Subcutaneous adipose tissue (tissue), 4 donors: ENCODE data around the gene CEP164. TPM values are rescaled to one million over a fixed set of nuclear protein-coding genes. Genes with fewer than 3 reads are reported as not detected.

Experiments used
- total RNA-seq, 4 donors: library from RNA; depleted of rRNA; stranded (reverse); fragments of >200 nt; gene quantifications; one replicate each; pipeline ENCODE4 v1.1.0, GENCODE V29; 2016
- TF ChIP-seq, protein P1 (sequence below): fragments of 450-650 bp; IDR thresholded peaks from one replicate; pipeline ENCODE4 v1.5.1; 2016; ENCODE audit warnings: low read depth, mild to moderate bottlenecking, control low read depth, antibody characterized with exemption, moderate library complexity

CEP164 gene
- total RNA-seq, 4 donors from 2014 or later, result 10.9 to 17.6 (median 14.6) TPM

DNA sequence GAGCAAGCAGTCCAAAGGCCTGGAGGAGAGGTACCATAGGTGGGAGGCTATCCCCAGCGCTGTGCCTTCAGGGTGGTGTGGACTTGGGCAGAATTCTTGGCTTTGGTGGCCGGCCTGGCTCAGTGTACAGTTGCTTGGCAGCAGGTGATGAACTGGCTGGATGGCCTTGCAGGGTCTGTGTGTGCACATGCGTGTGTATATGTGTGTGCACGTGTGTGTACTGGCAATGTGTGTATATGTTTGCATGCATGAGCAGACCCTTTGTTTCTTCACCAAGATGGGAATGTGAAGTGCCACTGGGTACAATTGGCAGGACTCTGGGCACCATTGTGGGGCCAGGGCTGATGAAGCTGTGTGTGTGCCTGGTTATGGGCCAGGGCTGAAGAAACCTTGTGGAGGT lies 53.0 kb downstream of the CEP164 start:
- TF ChIP-seq, protein P1, sequence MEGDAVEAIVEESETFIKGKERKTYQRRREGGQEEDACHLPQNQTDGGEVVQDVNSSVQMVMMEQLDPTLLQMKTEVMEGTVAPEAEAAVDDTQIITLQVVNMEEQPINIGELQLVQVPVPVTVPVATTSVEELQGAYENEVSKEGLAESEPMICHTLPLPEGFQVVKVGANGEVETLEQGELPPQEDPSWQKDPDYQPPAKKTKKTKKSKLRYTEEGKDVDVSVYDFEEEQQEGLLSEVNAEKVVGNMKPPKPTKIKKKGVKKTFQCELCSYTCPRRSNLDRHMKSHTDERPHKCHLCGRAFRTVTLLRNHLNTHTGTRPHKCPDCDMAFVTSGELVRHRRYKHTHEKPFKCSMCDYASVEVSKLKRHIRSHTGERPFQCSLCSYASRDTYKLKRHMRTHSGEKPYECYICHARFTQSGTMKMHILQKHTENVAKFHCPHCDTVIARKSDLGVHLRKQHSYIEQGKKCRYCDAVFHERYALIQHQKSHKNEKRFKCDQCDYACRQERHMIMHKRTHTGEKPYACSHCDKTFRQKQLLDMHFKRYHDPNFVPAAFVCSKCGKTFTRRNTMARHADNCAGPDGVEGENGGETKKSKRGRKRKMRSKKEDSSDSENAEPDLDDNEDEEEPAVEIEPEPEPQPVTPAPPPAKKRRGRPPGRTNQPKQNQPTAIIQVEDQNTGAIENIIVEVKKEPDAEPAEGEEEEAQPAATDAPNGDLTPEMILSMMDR, result no peak

DNA sequence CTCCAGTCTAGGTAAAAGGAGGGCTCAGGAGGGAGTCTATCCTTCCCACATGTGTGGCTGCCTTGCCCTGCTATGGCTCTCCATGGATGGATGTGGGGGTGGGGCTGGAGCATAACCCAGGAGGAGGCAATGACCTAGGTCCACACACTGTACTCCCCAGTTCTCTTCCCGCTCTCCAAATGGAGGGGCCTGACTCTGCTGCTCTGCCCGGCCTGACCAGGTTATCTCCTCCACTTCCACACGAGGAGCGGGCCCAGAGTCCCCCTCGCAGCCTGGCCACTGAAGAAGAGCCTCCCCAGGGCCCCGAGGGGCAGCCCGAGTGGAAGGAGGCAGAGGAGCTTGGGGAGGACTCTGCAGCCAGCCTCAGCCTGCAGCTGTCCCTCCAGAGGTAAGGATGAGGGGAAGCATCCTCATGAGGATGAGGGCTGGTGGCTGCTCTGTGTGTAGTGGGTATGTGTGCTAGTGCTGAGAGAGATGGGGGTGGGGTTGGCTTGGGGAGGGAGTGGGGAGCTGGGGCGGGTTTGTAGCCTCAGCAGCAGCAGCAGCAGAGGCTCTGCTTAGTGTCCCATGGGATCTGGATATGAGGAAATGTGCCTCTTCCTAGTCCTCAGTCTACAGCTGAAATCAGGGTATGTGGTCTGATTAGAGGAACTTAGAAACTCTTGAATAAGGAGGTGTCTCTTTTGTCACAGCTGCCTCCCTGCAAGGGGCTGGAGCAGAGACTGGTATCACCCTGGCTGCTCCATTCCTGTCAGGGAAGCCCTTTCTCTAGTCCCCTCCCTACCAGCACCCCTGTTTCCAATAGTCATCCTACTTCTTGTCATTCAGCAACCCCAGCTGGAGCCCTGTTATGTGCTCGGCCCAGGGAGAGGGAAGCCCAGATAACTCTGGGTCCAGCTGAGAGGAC lies 54.1 kb downstream of the CEP164 start:
- TF ChIP-seq, protein P1, result no peak

DNA sequence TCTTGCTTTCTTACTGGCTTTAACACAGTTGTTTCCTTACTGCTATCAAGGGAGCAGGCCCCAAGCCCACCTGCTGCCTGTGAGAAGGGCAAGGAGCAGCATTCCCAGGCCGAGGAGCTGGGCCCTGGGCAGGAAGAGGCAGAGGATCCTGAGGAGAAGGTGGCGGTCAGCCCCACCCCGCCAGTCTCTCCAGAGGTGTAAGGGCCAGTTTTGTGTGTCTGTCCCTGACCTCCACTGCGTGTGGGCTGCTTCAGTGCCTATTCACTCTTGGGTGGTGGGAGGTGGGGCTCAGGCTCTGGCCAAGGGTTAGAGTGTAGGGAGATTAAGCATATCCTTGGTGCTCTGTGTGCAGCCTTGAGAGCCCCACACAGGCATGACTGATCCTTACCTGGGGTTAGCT lies 55.1 kb downstream of the CEP164 start:
- TF ChIP-seq, protein P1, result no peak

DNA sequence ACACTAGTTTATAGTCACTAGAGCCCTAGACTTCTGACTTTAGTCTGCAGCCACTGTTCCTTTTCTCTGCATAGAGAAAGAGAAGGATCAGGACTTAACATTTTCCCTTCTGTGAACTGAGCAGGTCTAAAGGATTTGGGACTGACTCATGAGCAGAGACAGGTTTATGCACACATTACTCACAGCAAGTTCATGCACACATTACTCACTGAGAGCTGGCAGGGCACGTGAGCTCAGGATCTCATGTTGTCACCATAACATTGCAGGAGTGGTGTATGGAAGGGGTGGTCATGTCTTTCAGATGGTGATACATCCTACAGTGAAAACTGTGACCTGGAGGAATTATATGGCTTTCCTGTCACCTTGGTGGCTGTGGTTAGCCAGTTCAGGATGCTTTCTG lies 56.4 kb downstream of the CEP164 start:
- TF ChIP-seq, protein P1, result no peak

DNA sequence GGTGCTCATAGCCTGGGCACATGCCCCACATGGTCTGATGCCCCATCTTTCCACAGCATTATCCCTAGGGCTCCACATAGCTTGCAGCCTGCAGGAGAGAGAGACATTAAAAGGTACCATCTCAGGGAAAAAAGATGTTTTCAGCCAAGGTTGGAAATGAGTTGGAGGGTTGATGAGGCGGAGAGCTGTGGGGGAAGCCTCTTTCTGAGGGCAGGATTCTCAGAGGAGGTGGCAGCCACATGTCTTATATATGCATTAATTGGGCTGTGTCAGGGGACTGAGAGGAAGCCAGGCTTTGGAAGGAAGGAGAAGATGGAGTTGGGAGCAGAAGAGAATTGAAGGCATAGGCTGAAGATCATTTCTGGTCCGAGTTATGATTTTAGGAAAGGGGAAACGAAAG lies 57.8 kb downstream of the CEP164 start:
- TF ChIP-seq, protein P1, result no peak

DNA sequence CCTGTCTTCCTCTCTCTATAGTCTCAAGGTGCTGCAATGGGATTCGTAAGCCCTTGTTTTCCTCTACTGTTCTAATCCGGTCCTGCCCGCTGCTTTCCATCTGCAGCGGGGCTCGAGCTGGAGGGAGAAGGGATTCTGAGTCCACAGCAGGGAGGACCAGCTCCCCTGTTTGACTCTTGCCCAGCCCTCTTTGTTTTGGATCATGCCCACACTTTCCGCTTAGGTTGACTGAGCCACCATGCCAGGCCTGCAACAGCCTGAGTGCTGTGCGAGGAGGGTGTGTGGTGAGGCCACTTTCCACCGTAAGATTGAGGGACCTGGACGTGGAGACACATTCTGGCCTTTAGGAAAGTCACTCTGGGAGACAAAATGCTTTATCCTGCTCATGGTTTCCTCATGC lies 58.3 kb downstream of the CEP164 start:
- TF ChIP-seq, protein P1, result no peak

DNA sequence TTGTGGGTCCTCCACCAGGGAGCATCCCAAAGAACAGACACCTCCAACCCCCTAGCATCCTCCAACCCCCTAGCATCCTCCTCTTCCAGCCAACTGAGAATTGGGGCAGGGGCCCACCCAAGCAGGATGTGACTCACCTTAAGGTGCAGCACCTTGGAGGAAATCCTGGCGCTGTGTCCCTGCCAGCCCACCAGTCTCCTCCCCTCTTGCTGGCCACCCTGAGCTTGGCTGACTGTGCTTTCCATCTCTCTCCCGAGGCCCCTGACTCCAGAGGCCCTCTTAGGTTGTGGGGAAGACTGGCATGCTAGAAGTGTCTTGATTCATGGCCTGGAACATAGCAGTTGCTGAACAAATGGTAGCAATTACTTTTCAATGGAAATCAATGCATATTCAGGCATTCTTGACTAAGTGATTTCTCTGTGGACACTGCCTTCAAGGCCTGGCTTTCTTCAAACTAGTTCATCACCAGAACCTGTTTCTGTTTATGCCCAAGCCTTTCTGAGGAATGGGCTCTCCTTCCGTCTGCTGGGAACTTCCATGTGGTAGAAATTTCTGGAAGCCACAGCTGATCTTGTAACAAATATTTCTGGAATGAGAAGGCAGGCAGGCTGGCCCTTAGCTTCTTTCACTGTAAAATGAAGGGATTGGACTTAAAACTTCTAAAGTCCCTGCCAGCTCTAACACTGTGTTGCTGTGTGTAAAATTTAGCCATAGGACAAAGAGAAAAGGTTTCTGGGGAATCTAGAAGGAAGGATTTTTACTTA lies 60.5 kb downstream of the CEP164 start:
- TF ChIP-seq, protein P1, result no peak
